Mammary epithelial cell (primary cell): ENCODE data around the gene KCNJ18.
"Not testable (repeated sequence)": the region's sequence is repeated elsewhere in the genome, so short reads cannot be mapped to it uniquely, and the experiment has no call there.

Source experiments
- CTCF ChIP-seq, 2 donors: IDR thresholded peaks in 1 of 2; conservative IDR thresholded peaks in 1 of 2; 2 replicates each; pipeline ENCODE4 v1.5.1; 2011 to 2012; ENCODE audit warnings: inconsistent platforms in 2 of 2, low read length in 2 of 2, mild to moderate bottlenecking in 2 of 2, control low read depth in 1 of 2, low read depth in 1 of 2; ENCODE audit not compliant: insufficient read depth in 1 of 2; ENCODE audit errors: extremely low read depth in 1 of 2
- EZH2 ChIP-seq: IDR thresholded peaks from 2 replicates; pipeline ENCODE4 v1.6.1; 2012; ENCODE audit warnings: low read length, inconsistent platforms, borderline replicate concordance

GRCh38 chr17:21693391-21693796 lies 1.1 kb downstream of the KCNJ18 start:
- TF ChIP-seq CTCF (conservative IDR thresholded peaks at IDR 0.05 in 1 of 2, IDR thresholded peaks at IDR 0.05 in 1 of 2; ENCODE audit: extremely low read depth in 1 of 2, insufficient read depth in 1 of 2, low read depth in 1 of 2, low read length in 2 of 2); EZH2: not testable (repeated sequence)
